WERI-Rb-1 (cell line): ENCODE results near the gene HERPUD2.

Experiments
- DNase-seq: peaks from one replicate; pipeline ENCODE4 v3.0.0-alpha.2; 2020
- H3K27ac ChIP-seq: fragments of 250-450 bp; sonication (Bioruptor Pico); 2 replicates; pipeline ENCODE4 v1.5.1; 2020; ENCODE audit warnings: mild to moderate bottlenecking, moderate library complexity
- H3K27me3 ChIP-seq: fragments of 250-450 bp; sonication (Bioruptor Pico); 2 replicates; pipeline ENCODE4 v1.5.1; 2021; ENCODE audit warnings: mild to moderate bottlenecking, low read depth, moderate library complexity; ENCODE audit not compliant: insufficient read depth, severe bottlenecking
- H3K36me3 ChIP-seq: fragments of 250-450 bp; sonication (Bioruptor Pico); 2 replicates; pipeline ENCODE4 v1.5.1; 2020; ENCODE audit warnings: mild to moderate bottlenecking, moderate library complexity
- H3K4me3 ChIP-seq: 2 replicates; pipeline ENCODE4 v1.5.1; 2011; ENCODE audit warnings: low read depth, mild to moderate bottlenecking, control low read depth, low read length
- H3K9me3 ChIP-seq: fragments of 250-450 bp; sonication (Bioruptor Pico); 2 replicates; pipeline ENCODE4 v1.5.1; 2021; ENCODE audit warnings: mild to moderate bottlenecking, moderate library complexity; ENCODE audit not compliant: severe bottlenecking
- TF ChIP-seq, protein P1 (sequence below): IDR thresholded peaks from 2 replicates; pipeline ENCODE4 v1.5.1; 2011; ENCODE audit warnings: low read depth, mild to moderate bottlenecking, control low read depth, inconsistent platforms, low read length

Gene HERPUD2

DNA sequence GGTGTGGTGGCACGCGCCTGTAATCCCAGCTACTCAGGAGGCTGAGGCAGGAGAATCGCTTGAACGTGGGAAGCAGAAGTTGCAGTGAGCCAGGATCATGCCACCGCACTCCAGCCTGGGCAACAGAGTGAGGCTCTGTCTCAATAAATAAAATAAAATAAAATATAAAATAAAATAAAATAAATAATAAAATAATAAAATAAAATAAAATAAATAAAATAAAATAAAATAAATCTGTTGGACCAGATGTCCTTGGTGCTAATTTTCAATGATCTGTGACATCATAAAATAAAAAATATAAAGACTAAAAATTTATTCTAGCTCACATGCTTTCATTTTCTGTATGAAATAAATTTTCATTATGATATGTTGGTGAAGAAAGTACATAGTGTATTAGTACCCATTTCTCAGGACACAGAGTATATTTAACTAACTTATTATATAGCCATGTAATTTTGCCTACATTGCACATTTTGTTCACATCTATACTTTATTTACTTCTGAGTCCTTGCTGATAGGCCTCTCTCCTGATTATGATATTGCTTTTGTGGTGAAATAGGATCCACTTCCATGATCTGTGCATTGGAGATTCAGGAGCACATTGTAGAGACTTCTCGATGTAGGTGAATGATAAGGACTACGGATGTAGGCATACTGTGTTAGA is 17.8 kb upstream of the HERPUD2 start:
- no peak overlapping the region for H3K4me3 ChIP-seq
- H3K27ac ChIP-seq, result no peak overlapping the region
- no peaks in the 10 kb centered on the region for H3K36me3 ChIP-seq
- H3K9me3 ChIP-seq, result no peaks in the 10 kb centered on the region
- no peak for DNase-seq
- TF ChIP-seq, protein P1, sequence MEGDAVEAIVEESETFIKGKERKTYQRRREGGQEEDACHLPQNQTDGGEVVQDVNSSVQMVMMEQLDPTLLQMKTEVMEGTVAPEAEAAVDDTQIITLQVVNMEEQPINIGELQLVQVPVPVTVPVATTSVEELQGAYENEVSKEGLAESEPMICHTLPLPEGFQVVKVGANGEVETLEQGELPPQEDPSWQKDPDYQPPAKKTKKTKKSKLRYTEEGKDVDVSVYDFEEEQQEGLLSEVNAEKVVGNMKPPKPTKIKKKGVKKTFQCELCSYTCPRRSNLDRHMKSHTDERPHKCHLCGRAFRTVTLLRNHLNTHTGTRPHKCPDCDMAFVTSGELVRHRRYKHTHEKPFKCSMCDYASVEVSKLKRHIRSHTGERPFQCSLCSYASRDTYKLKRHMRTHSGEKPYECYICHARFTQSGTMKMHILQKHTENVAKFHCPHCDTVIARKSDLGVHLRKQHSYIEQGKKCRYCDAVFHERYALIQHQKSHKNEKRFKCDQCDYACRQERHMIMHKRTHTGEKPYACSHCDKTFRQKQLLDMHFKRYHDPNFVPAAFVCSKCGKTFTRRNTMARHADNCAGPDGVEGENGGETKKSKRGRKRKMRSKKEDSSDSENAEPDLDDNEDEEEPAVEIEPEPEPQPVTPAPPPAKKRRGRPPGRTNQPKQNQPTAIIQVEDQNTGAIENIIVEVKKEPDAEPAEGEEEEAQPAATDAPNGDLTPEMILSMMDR, result no peak
- H3K27me3 ChIP-seq, result no peaks in the 10 kb centered on the region

DNA sequence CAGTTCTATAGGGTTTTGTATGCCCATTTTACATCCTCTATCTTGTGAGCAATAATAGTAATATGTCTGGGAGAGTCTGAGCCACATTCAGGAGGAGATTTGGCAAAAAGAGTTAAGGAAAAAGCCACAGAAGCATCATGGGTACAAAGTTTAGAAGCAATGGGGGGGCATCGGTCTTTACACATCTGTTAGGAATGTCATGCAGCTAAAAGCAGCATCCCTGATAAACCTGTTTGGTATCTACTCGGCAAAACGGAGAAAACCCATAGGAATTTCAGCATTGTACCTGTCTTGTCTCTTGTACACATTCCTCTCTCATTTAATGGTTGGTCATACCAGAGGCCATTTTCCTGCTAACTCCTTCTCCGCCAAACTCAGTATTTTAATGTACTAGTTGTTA is 12.5 kb upstream of the HERPUD2 start:
- TF ChIP-seq, protein P1, result no peak
- no peaks in the 10 kb centered on the region for H3K36me3 ChIP-seq
- H3K9me3 ChIP-seq, result no peaks in the 10 kb centered on the region
- no peak overlapping the region for H3K4me3 ChIP-seq
- H3K27me3 ChIP-seq, result no peaks in the 10 kb centered on the region
- DNase-seq, result no peak
- no peak overlapping the region for H3K27ac ChIP-seq

DNA sequence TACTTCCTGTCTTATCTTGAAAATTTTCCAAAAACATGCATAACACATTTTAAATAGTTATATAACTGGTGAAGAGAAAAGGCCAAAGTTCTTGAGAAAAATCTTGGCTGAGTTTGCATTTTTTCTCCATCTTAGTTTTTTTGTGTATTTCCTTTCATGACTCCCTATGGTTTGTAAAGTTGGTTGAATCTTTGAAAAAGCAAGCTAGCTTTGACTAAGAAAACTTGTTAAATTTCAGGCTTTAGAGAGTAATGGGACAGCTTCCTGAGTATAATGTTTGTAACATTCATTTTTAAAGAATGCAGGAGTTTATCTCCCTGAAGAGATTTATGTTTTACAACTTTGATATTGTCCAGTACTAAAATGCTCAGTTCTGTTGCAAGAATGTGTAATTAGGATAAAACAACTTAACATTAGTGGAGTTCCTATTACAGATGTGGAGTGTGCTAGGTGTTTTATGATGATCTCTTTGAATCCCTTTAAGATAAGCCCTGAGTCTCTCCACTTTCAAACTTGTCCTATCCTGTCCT is 11.1 kb upstream of the HERPUD2 start:
- no peak for DNase-seq
- H3K4me3 ChIP-seq, result no peak overlapping the region

DNA sequence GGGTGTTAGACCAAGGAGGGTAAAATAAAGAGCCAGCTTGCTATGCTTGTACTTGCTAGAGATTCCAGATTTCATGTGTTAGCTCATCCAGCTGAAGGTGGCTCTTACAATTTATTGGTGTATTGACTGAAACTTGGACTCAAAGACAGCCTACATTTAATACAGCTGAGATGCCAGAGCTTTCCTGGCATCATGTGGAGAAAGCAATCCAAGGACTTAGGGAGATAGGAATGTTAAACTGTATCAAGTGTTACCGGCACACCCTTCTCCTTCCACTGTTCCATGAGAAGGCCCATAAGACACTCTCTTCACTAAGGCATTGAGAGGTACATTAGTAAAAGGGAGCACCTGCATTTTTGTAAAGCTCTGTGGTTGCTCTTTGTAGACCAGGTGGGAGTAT is 9.3 kb upstream of the HERPUD2 start:
- no peaks in the 10 kb centered on the region for H3K9me3 ChIP-seq
- H3K36me3 ChIP-seq, result no peaks in the 10 kb centered on the region
- no peak for DNase-seq
- H3K27ac ChIP-seq, result no peak overlapping the region
- TF ChIP-seq, protein P1, result no peak
- H3K4me3 ChIP-seq, result no peak overlapping the region
- H3K27me3 ChIP-seq, result no peaks in the 10 kb centered on the region

More for the DNA sequence above, 11.1 kb upstream of the HERPUD2 start:
- Histone ChIP-seq H3K9me3 (no peaks in the 10 kb centered on the region), H3K27ac (no peak overlapping the region), H3K27me3 (no peaks in the 10 kb centered on the region), H3K36me3 (no peaks in the 10 kb centered on the region)
- TF ChIP-seq, protein P1, result no peak

DNA sequence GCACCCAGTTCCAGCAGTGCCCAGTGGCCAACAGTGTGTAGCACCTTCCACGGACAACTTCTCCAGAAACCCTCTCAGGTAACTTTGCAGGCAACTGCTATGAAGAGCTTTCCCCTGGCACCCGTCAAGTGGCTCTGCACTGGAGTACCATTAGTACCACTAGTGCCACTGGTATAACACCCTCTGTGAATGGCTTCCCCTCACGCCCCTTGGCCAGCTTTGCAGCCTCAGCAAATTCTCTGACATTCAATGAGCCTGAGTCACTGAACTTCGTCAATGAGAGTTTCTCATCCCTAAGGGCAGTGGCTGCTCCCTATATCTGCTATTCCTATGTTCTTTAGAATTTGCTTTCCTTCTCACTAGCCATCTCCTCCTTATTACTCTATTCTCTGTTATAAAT is 7.6 kb upstream of the HERPUD2 start:
- no peaks in the 10 kb centered on the region for H3K27me3 ChIP-seq
- H3K4me3 ChIP-seq, result no peak overlapping the region
- no peaks in the 10 kb centered on the region for H3K36me3 ChIP-seq
- DNase-seq, result no peak
- TF ChIP-seq, protein P1, result no peak
- no peaks in the 10 kb centered on the region for H3K9me3 ChIP-seq
- H3K27ac ChIP-seq, result no peak overlapping the region
